Motor neuron (in vitro differentiated cells): ENCODE data around the gene MMP26. TPM values are rescaled to one million over a fixed set of nuclear protein-coding genes. Genes with fewer than 3 reads are reported as not detected.

ENCODE experiments used
- ATAC-seq, 8 experiments: fragments of 200-7000 bp; cut with Tn5 transposase; replicated peaks in 6 of 8; 2 replicates each; pipeline ENCODE4 v1.8.0; 2021; ENCODE audit warnings: mild to moderate bottlenecking in 8 of 8, moderate library complexity in 8 of 8
- H3K27ac ChIP-seq, 2 donors: fragments of 250-450 bp; sonication (Bioruptor Pico); 2 replicates each; pipeline ENCODE4 v1.9.0; 2021; ENCODE audit warnings: antibody characterized with exemption in 2 of 2, mild to moderate bottlenecking in 2 of 2, moderate library complexity in 1 of 2
- H3K4me1 ChIP-seq, 2 donors: fragments of 250-450 bp; sonication (Bioruptor Pico); replicated peaks in 1 of 2; 2 replicates each; pipeline ENCODE4 v1.6.1; 2021; ENCODE audit warnings: antibody characterized with exemption in 2 of 2, mild to moderate bottlenecking in 2 of 2, moderate library complexity in 1 of 2
- H3K4me3 ChIP-seq, 5 donors: fragments of 250-450 bp; sonication (Bioruptor Pico); 2 replicates each; pipeline ENCODE4 v1.9.0; 2021; ENCODE audit warnings: antibody characterized with exemption in 5 of 5, mild to moderate bottlenecking in 5 of 5, moderate library complexity in 4 of 5
- WGBS, 10 experiments: fragments of 450-650 bp; shearing (Covaris generic); methylation state at CpG; one replicate each; pipeline ENCODE4 v1.0.0; 2022; 5-methylcytosine and 5-hydroxymethylcytosine counted together
- in situ Hi-C, 9 experiments: fragments of 400-800 bp; cut with MboI; loops; one replicate each; pipeline ENCODE4 v1.15.0; 2021; ENCODE audit warnings: low sequenced_read_pairs in 9 of 9, low pct_unique_long_range_greater_than_20kb in 2 of 9; ENCODE audit not compliant: unreplicated experiment in 9 of 9
- total RNA-seq, 8 experiments: library from RNA; unstranded; fragments of 300-600 nt; gene quantifications; 2 replicates each; pipeline versions ENCODE4 v1.2.3 to v1.2.4, GENCODE V29; 2022

MMP26 gene
- total RNA-seq, 8 experiments from 2014 or later: 0.38 TPM; not detected in 7

DNA sequence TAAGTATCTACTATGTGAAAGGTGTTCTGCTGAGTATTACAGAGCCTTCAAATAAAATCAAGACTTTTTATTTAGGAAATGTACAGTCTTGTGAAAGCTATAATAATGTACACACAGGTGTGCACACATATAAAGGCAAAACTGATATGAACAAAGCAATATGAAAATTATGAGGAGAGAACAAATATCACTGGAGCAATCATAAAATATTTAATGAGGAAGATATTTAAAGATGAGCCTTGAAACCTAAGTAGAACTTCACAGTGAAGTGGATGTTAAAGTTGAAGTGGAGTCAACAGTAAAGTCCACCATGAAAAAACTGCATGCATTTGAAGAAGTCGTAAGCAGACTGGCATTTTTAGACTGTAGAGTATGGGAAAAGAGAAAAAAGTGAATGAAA, 46.6 kb downstream of the MMP26 start:
- no peaks in the 10 kb centered on the region for H3K4me1 ChIP-seq
- in situ Hi-C loops: no loop called here
- no peak for ATAC-seq
- H3K4me3 ChIP-seq: no peak overlapping the region
- no peak overlapping the region for H3K27ac ChIP-seq
- 0 to 100% (median 61%) methylated on average over 1 of the region's 1 CpG; no CpG with 5 or more reads in 1 of the 10 experiments for WGBS, 10 experiments

Other genes starting within 250 kb of the MMP26 start
- 1 to 10 TPM in 1 of 8 experiments, under 1 TPM in 5, not detected in 2; 0.08 to 1.6 (median 0.19) TPM for gene OR52K1, start 222.1 kb upstream of the MMP26 start, total RNA-seq
- under 1 TPM in 3 of 8 experiments, not detected in 5; 0.36 to 0.66 (median 0.52) TPM for gene OR52M1, start 159.6 kb upstream of the MMP26 start, total RNA-seq
- gene OR52I2, start 123.0 kb upstream of the MMP26 start, total RNA-seq: under 1 TPM; 0.05 to 0.52 (median 0.14) TPM
- gene OR52I1, start 110.7 kb upstream of the MMP26 start, total RNA-seq: under 1 TPM; 0.16 to 0.94 (median 0.40) TPM
- 10 to 100 TPM in 4 of 8 experiments, 1 to 10 TPM in 4; 7.9 to 16.6 (median 10.1) TPM for gene TRIM68, start 96.6 kb upstream of the MMP26 start, total RNA-seq
- gene OR51D1, start 67.3 kb upstream of the MMP26 start, total RNA-seq: under 1 TPM in 5 of 8 experiments, not detected in 3; 0.05 to 0.52 (median 0.13) TPM
- gene OR51E1, start 60.8 kb upstream of the MMP26 start, total RNA-seq: under 1 TPM in 4 of 8 experiments, not detected in 4; 0.05 to 0.19 (median 0.13) TPM
- gene OR51E2, start 6.9 kb upstream of the MMP26 start, total RNA-seq: 10 to 100 TPM in 1 of 8 experiments, 1 to 10 TPM in 2, under 1 TPM in 2, not detected in 3; 0.36 to 25.3 (median 1.3) TPM
- 1 to 10 TPM in 2 of 8 experiments, under 1 TPM in 1, not detected in 5; 0.61 to 1.7 (median 1.1) TPM for gene OR51F1, start 65.2 kb downstream of the MMP26 start, total RNA-seq
- gene OR52R1, start 99.6 kb downstream of the MMP26 start, total RNA-seq: 1 to 10 TPM in 1 of 8 experiments, under 1 TPM in 3, not detected in 4; 0.23 to 1.5 (median 0.73) TPM
- 1 to 10 TPM in 3 of 8 experiments, under 1 TPM in 2, not detected in 3; 0.21 to 2.2 (median 1.2) TPM for gene OR51F2, start 116.5 kb downstream of the MMP26 start, total RNA-seq
- gene OR51S1, start 144.4 kb downstream of the MMP26 start, total RNA-seq: under 1 TPM in 5 of 8 experiments, not detected in 3; 0.17 to 0.99 (median 0.31) TPM
- 1 to 10 TPM in 2 of 8 experiments, under 1 TPM in 1, not detected in 5; 0.31 to 1.3 (median 1.0) TPM for gene OR51T1, start 177.1 kb downstream of the MMP26 start, total RNA-seq
- gene OR51A7, start 199.0 kb downstream of the MMP26 start, total RNA-seq: under 1 TPM in 4 of 8 experiments, not detected in 4; 0.25 to 0.67 (median 0.55) TPM
- 1 to 10 TPM in 1 of 8 experiments, under 1 TPM in 4, not detected in 3; 0.29 to 1.9 (median 0.51) TPM for gene OR51G2, start 214.6 kb downstream of the MMP26 start, total RNA-seq
- gene OR51G1, start 219.6 kb downstream of the MMP26 start, total RNA-seq: 1 to 10 TPM in 2 of 8 experiments, under 1 TPM in 2, not detected in 4; 0.21 to 1.9 (median 0.89) TPM
- 1 to 10 TPM in 1 of 8 experiments, under 1 TPM in 3, not detected in 4; 0.28 to 1.5 (median 0.72) TPM for gene OR51A4, start 242.8 kb downstream of the MMP26 start, total RNA-seq